ENCODE measurements around the gene RRP12.

Gene RRP12

DNA sequence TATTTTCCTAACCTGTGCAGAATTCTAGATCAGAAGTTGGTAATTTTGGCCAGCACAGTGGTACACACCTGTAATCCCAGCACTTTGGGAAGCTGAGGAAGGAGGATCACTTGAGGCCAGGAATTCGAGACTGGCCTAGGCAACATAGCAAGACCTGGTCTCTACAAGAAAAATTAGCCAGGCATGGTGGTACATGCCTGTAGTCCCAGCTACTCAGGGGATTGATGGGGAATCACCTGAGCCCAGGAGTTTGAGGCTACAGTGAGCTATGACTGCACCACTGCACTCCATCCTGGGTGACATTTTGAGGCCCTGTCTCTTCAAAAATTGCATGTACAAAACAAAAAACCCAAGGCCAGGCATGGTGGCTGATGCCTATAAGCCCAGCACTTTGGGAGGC is 33.4 kb upstream of the RRP12 start:
- no peak for DNase-seq (ENCODE audit: low spot score)
- H3K4me3 ChIP-seq (ENCODE audit: low read length in 2 of 2), result no peak overlapping the region
- no peak overlapping the region for H2AFZ ChIP-seq (ENCODE audit: low read length)
- H3K27me3 ChIP-seq (ENCODE audit: control insufficient read depth in 3 of 3, insufficient read depth in 3 of 3, low read depth in 1 of 3, low read length in 3 of 3), result no peaks in the 10 kb centered on the region
- no peak overlapping the region for H2BK15ac ChIP-seq (ENCODE audit: low read length)
- H3K36me3 ChIP-seq (replicated peaks in 1 of 2; ENCODE audit: control insufficient read depth in 2 of 2, insufficient read depth in 2 of 2, low read length in 2 of 2), result peaks cover 39 to 88% of the 10 kb centered on the region in 2 donors
- peak overlapping the region; percentile 57 for H3K9ac ChIP-seq (ENCODE audit: low read depth, low read length, poor library complexity)
- H3K27ac ChIP-seq (replicated peaks; ENCODE audit: low read length), result no peak overlapping the region
- WGBS, 2 donors (ENCODE audit: extremely low coverage in 2 of 2, insufficient read length in 2 of 2, insufficient replicate concordance in 1 of 2), result no CpG with 5 or more reads among the region's 1 CpG
- no peak overlapping the region for H2BK5ac ChIP-seq (ENCODE audit: low read length)
- no peak overlapping the region for H2AK5ac ChIP-seq (ENCODE audit: low read depth, low read length)
- H4K8ac ChIP-seq (ENCODE audit: low read depth, low read length), result no peak overlapping the region
- no peak overlapping the region for H3K23ac ChIP-seq (ENCODE audit: low read depth, low read length, poor library complexity)
- no peak overlapping the region for H3K14ac ChIP-seq (ENCODE audit: low read length)
- no peak overlapping the region for H3K4ac ChIP-seq (ENCODE audit: low read length)
- H4K91ac ChIP-seq (ENCODE audit: low read depth, low read length, poor library complexity), result no peak overlapping the region
- H3K18ac ChIP-seq (ENCODE audit: low read length), result no peak overlapping the region
- no peak overlapping the region for H2BK120ac ChIP-seq (ENCODE audit: low read depth, low read length)
- no peaks in the 10 kb centered on the region for H3K4me1 ChIP-seq (ENCODE audit: control insufficient read depth in 2 of 2, insufficient read depth in 1 of 2, low read depth in 1 of 2, low read length in 2 of 2)
- H3K79me1 ChIP-seq (ENCODE audit: low read depth, low read length), result no peaks in the 10 kb centered on the region
- no peaks in the 10 kb centered on the region for H3K9me3 ChIP-seq (replicated peaks in 1 of 2; ENCODE audit: control insufficient read depth in 2 of 2, insufficient read depth in 1 of 2, low read depth in 1 of 2, low read length in 2 of 2)
- H3K4me2 ChIP-seq (ENCODE audit: insufficient read depth, low read length, poor library complexity, severe bottlenecking), result no peak overlapping the region
- no peak overlapping the region for H2BK12ac ChIP-seq (ENCODE audit: low read length)

DNA sequence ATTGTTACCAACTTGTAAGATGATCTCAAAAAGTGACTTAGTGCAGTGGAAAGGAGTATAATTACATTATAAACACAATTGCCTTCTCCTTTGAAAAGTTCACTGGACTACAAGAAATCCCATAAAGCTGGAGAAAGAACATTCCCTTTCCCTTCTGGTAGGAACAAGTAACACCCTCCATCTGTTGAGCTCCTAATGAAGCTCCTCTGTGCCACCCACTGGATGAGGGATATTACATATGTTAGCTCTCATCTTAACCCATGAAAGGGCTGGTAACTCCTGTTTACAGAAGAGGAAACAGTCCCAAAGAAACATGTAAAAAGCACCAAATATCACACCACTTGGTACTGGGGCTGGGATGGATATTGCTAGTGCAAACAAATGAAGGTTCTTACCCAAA is 32.9 kb upstream of the RRP12 start:
- Histone ChIP-seq H4K8ac (ENCODE audit: low read depth, low read length) (no peak overlapping the region), H3K9ac (ENCODE audit: low read depth, low read length, poor library complexity) (no peak overlapping the region), H2BK120ac (ENCODE audit: low read depth, low read length) (no peak overlapping the region), H2BK5ac (ENCODE audit: low read length) (no peak overlapping the region), H2BK15ac (ENCODE audit: low read length) (no peak overlapping the region), H3K4me1 (ENCODE audit: control insufficient read depth in 2 of 2, insufficient read depth in 1 of 2, low read depth in 1 of 2, low read length in 2 of 2) (no peaks in the 10 kb centered on the region), H3K18ac (ENCODE audit: low read length) (no peak overlapping the region), H3K4ac (ENCODE audit: low read length) (no peak overlapping the region), H2BK12ac (ENCODE audit: low read length) (no peak overlapping the region), H4K91ac (ENCODE audit: low read depth, low read length, poor library complexity) (no peak overlapping the region), H3K14ac (ENCODE audit: low read length) (no peak overlapping the region), H3K4me2 (ENCODE audit: insufficient read depth, low read length, poor library complexity, severe bottlenecking) (no peak overlapping the region), H2AFZ (ENCODE audit: low read length) (no peak overlapping the region), H3K36me3 (replicated peaks in 1 of 2; ENCODE audit: control insufficient read depth in 2 of 2, insufficient read depth in 2 of 2, low read length in 2 of 2) (peaks cover 42 to 88% of the 10 kb centered on the region in 2 donors), H3K27ac (replicated peaks; ENCODE audit: low read length) (no peak overlapping the region), H3K79me1 (ENCODE audit: low read depth, low read length) (no peaks in the 10 kb centered on the region), H3K9me3 (replicated peaks in 1 of 2; ENCODE audit: control insufficient read depth in 2 of 2, insufficient read depth in 1 of 2, low read depth in 1 of 2, low read length in 2 of 2) (no peaks in the 10 kb centered on the region), H2AK5ac (ENCODE audit: low read depth, low read length) (no peak overlapping the region), H3K27me3 (ENCODE audit: control insufficient read depth in 3 of 3, insufficient read depth in 3 of 3, low read depth in 1 of 3, low read length in 3 of 3) (no peaks in the 10 kb centered on the region), H3K23ac (ENCODE audit: low read depth, low read length, poor library complexity) (no peak overlapping the region), H3K4me3 (ENCODE audit: low read length in 2 of 2) (no peak overlapping the region)
- DNase-seq (ENCODE audit: low spot score), result no peak

GRCh38 chr10:97428572-97428981 is 27.4 kb upstream of the RRP12 start:
- Histone ChIP-seq H2BK120ac (ENCODE audit: low read depth, low read length) (no peak overlapping the region), H2AFZ (ENCODE audit: low read length) (no peak overlapping the region), H3K4me2 (ENCODE audit: insufficient read depth, low read length, poor library complexity, severe bottlenecking) (peak overlapping the region; percentile 15), H3K14ac (ENCODE audit: low read length) (no peak overlapping the region), H3K27ac (replicated peaks; ENCODE audit: low read length) (peak overlapping the region; percentile 29), H3K9ac (ENCODE audit: low read depth, low read length, poor library complexity) (no peak overlapping the region), H3K9me3 (replicated peaks in 1 of 2; ENCODE audit: control insufficient read depth in 2 of 2, insufficient read depth in 1 of 2, low read depth in 1 of 2, low read length in 2 of 2) (no peaks in the 10 kb centered on the region), H3K27me3 (ENCODE audit: control insufficient read depth in 3 of 3, insufficient read depth in 3 of 3, low read depth in 1 of 3, low read length in 3 of 3) (no peaks in the 10 kb centered on the region), H2BK5ac (ENCODE audit: low read length) (no peak overlapping the region), H3K4ac (ENCODE audit: low read length) (no peak overlapping the region), H3K36me3 (replicated peaks in 1 of 2; ENCODE audit: control insufficient read depth in 2 of 2, insufficient read depth in 2 of 2, low read length in 2 of 2) (peaks cover 25 to 50% of the 10 kb centered on the region in 2 donors), H3K4me3 (ENCODE audit: low read length in 2 of 2) (peak overlapping the region in 1 of 2 donors; percentile 98), H2BK15ac (ENCODE audit: low read length) (no peak overlapping the region), H3K18ac (ENCODE audit: low read length) (no peak overlapping the region), H2AK5ac (ENCODE audit: low read depth, low read length) (no peak overlapping the region), H2BK12ac (ENCODE audit: low read length) (no peak overlapping the region), H4K8ac (ENCODE audit: low read depth, low read length) (no peak overlapping the region), H3K4me1 (ENCODE audit: control insufficient read depth in 2 of 2, insufficient read depth in 1 of 2, low read depth in 1 of 2, low read length in 2 of 2) (peaks cover 6% of the 10 kb centered on the region in 2 donors), H3K23ac (ENCODE audit: low read depth, low read length, poor library complexity) (no peak overlapping the region), H3K79me1 (ENCODE audit: low read depth, low read length) (peaks cover 4% of the 10 kb centered on the region), H4K91ac (ENCODE audit: low read depth, low read length, poor library complexity) (no peak overlapping the region)
- DNase-seq (ENCODE audit: low spot score), result no peak
- no CpG with 5 or more reads among the region's 4 CpGs for WGBS, 2 donors (ENCODE audit: extremely low coverage in 2 of 2, insufficient read length in 2 of 2, insufficient replicate concordance in 1 of 2)

DNA sequence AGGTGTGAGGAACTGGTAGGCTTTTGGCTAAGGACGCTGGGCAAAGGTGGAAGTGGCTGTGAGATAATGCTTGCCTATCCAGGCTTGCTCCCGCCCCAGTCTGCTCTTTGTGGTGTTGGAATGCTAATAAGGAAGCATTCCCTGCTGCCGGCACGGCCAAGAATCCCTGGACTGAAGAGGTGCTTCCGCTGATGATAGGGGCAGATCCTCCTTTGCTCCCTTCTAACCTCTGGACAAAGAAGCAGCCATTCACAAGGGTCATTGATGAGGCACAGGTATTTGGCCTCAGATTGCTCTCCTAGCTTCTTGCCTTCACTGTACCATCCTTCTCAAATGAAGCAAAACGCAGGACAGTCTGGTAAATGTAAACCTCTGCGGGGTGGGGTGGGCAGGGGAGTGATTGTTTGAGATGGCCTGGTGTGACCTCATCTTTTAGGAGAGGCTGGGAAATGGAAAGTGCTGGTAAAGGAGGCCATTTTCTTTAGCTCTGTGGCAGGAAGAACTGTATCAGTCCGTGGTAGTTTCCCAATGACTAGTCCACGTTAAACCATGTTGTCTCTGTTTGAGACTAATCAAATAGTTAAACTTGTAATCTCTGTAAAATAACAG is 26.5 kb upstream of the RRP12 start:
- Histone ChIP-seq H4K8ac (ENCODE audit: low read depth, low read length) (no peak overlapping the region), H3K4ac (ENCODE audit: low read length) (no peak overlapping the region), H2BK15ac (ENCODE audit: low read length) (no peak overlapping the region), H2AFZ (ENCODE audit: low read length) (no peak overlapping the region), H3K27me3 (ENCODE audit: control insufficient read depth in 3 of 3, insufficient read depth in 3 of 3, low read depth in 1 of 3, low read length in 3 of 3) (no peaks in the 10 kb centered on the region), H4K91ac (ENCODE audit: low read depth, low read length, poor library complexity) (no peak overlapping the region), H3K9ac (ENCODE audit: low read depth, low read length, poor library complexity) (peak overlapping the region; percentile 14), H3K4me3 (ENCODE audit: low read length in 2 of 2) (peak overlapping the region; percentile 98 to 100), H2AK5ac (ENCODE audit: low read depth, low read length) (no peak overlapping the region), H3K79me1 (ENCODE audit: low read depth, low read length) (peaks cover 4% of the 10 kb centered on the region), H3K4me1 (ENCODE audit: control insufficient read depth in 2 of 2, insufficient read depth in 1 of 2, low read depth in 1 of 2, low read length in 2 of 2) (peaks cover 6% of the 10 kb centered on the region in 2 donors), H3K23ac (ENCODE audit: low read depth, low read length, poor library complexity) (no peak overlapping the region), H3K27ac (replicated peaks; ENCODE audit: low read length) (peak overlapping the region; percentile 85), H2BK5ac (ENCODE audit: low read length) (no peak overlapping the region), H2BK12ac (ENCODE audit: low read length) (no peak overlapping the region), H3K4me2 (ENCODE audit: insufficient read depth, low read length, poor library complexity, severe bottlenecking) (peak overlapping the region; percentile 63), H3K9me3 (replicated peaks in 1 of 2; ENCODE audit: control insufficient read depth in 2 of 2, insufficient read depth in 1 of 2, low read depth in 1 of 2, low read length in 2 of 2) (no peaks in the 10 kb centered on the region), H3K14ac (ENCODE audit: low read length) (no peak overlapping the region), H3K36me3 (replicated peaks in 1 of 2; ENCODE audit: control insufficient read depth in 2 of 2, insufficient read depth in 2 of 2, low read length in 2 of 2) (peaks cover 21 to 45% of the 10 kb centered on the region in 2 donors), H2BK120ac (ENCODE audit: low read depth, low read length) (no peak overlapping the region), H3K18ac (ENCODE audit: low read length) (no peak overlapping the region)
- no CpG with 5 or more reads among the region's 9 CpGs for WGBS, 2 donors (ENCODE audit: extremely low coverage in 2 of 2, insufficient read length in 2 of 2, insufficient replicate concordance in 1 of 2)
- DNase-seq (ENCODE audit: low spot score), result peak; percentile 63
